Activated B cell treated with CpG ODN at 0.5 μM for 24 hours (primary cell): ENCODE measurements around the gene TMEM120B. TPM values are rescaled to one million over a fixed set of nuclear protein-coding genes. Genes with fewer than 3 reads are reported as not detected.

Experiments used
- ATAC-seq: fragments of 200-7000 bp; cut with Tn5 transposase; one replicate; pipeline ENCODE4 v1.10.0; 2021; ENCODE audit warnings: low read depth, mild to moderate bottlenecking, moderate library complexity
- CTCF ChIA-PET: fragments of 350-600 bp; sonication (Branson Sonifier 250); formaldehyde crosslinking; loops from one replicate; lab custom pipeline; 2021; ENCODE audit warnings: antibody characterized with exemption; lab: Charles Lee
- POLR2A ChIA-PET: fragments of 350-600 bp; sonication (Branson Sonifier 250); formaldehyde crosslinking; loops from one replicate; lab custom pipeline; 2021; ENCODE audit warnings: antibody characterized with exemption; lab: Charles Lee
- DNase-seq: peaks from one replicate; pipeline ENCODE4 v3.0.0; 2022
- H3K27ac Mint-ChIP-seq: one replicate; pipeline ENCODE4 v1.8.0; 2020; ENCODE audit warnings: mixed read lengths
- H3K27me3 Mint-ChIP-seq: one replicate; pipeline ENCODE4 v1.8.0; 2021; ENCODE audit warnings: mixed read lengths
- H3K36me3 Mint-ChIP-seq: one replicate; pipeline ENCODE4 v1.8.0; 2021; ENCODE audit warnings: low read depth, mixed read lengths
- H3K4me1 Mint-ChIP-seq: one replicate; pipeline ENCODE4 v1.8.0; 2021; ENCODE audit warnings: mixed read lengths
- H3K4me3 Mint-ChIP-seq: one replicate; pipeline ENCODE4 v1.8.0; 2020; ENCODE audit warnings: mild to moderate bottlenecking, mixed read lengths
- H3K9me3 Mint-ChIP-seq: one replicate; pipeline ENCODE4 v1.8.0; 2020; ENCODE audit warnings: mixed read lengths
- intact Hi-C: fragments of 100-400 bp; cut with micrococcal nuclease; formaldehyde crosslinking; loops from one replicate; pipeline ENCODE4 v1.15.1; 2024
- total RNA-seq: library from RNA; stranded (reverse); gene quantifications from 2 replicates; pipeline ENCODE4 v1.2.3, GENCODE V29; 2022
- TF ChIP-seq, protein P1 (sequence below): fragments of 200-600 bp; IDR thresholded peaks from one replicate; pipeline ENCODE4 v1.8.0; 2022; ENCODE audit warnings: antibody characterized with exemption, mild to moderate bottlenecking

TMEM120B gene
- total RNA-seq, 1 donor from 2014 or later: 8.3 TPM

DNA sequence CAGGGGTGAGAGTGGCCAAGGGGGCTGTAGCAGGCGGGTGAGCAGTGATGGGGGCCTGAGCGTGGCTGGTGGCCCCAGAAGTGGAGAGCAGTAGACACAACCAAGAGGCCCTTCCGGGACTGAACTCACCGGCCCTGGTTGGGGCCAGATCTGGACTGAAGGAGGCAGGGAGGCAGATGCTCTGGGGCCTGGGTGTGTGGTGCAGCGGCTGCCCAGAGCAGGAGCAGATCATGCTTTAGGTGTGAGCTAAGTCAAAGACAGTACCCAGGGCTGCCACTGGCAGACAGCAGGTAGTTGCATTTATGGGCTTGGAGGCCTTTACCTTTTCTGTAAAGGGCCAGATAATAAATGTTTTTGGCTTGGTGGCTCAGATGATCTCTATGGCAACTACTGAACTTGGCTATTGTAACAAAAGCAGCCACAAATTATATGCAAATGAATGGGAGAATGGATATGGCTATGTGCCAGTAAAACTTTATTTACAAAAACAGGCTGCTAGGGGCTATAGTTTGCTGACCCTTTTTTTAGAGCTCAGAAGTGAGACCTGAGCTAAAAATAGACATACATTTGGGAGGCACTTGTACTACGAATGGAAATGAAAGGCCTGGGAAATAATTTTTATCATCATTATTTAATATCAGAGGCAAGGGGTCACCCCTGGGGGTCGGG, 116.8 kb downstream of the TMEM120B start:
- Mint-ChIP-seq H3K4me1 (no peaks in the 10 kb centered on the region), H3K27me3 (no peaks in the 10 kb centered on the region), H3K27ac (no peak overlapping the region), H3K36me3 (peaks cover 77% of the 10 kb centered on the region), H3K4me3 (no peak overlapping the region), H3K9me3 (no peaks in the 10 kb centered on the region)
- CTCF ChIA-PET: no interaction called here
- DNase-seq: no peak
- TF ChIP-seq, protein P1, sequence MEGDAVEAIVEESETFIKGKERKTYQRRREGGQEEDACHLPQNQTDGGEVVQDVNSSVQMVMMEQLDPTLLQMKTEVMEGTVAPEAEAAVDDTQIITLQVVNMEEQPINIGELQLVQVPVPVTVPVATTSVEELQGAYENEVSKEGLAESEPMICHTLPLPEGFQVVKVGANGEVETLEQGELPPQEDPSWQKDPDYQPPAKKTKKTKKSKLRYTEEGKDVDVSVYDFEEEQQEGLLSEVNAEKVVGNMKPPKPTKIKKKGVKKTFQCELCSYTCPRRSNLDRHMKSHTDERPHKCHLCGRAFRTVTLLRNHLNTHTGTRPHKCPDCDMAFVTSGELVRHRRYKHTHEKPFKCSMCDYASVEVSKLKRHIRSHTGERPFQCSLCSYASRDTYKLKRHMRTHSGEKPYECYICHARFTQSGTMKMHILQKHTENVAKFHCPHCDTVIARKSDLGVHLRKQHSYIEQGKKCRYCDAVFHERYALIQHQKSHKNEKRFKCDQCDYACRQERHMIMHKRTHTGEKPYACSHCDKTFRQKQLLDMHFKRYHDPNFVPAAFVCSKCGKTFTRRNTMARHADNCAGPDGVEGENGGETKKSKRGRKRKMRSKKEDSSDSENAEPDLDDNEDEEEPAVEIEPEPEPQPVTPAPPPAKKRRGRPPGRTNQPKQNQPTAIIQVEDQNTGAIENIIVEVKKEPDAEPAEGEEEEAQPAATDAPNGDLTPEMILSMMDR: no peak
- POLR2A ChIA-PET: no interaction called here
- ATAC-seq: no peak
- intact Hi-C loops: no loop called here

DNA sequence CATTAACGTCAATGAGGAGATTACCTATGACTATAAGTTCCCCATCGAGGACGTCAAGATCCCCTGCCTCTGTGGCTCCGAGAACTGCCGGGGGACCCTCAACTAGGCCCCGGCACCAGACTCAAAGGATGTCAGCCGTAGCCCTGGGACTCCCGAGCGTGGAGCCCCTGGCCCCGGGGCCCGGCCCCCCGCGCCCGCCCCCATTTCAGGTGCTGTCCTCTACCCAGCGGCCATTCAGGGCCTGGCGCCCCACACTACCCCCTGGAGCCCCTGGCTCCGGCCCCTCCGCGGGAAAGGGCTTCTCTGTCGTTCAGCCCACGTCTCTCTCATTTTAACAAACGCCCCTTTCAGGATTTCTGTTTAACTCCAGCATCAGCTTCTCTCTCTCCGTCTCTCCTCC, 117.6 kb downstream of the TMEM120B start:
- no peak overlapping the region for H3K4me3 Mint-ChIP-seq
- H3K27me3 Mint-ChIP-seq: no peaks in the 10 kb centered on the region
- intact Hi-C loops: loop anchor here (10.0 kb wide), 1 partner anchor 395 kb away; the partner anchor contains the start of gene DIABLO
- CTCF ChIA-PET: no interaction called here
- no peaks in the 10 kb centered on the region for H3K4me1 Mint-ChIP-seq
- peaks cover 69% of the 10 kb centered on the region for H3K36me3 Mint-ChIP-seq
- ATAC-seq (no peak), DNase-seq (no peak)
- TF ChIP-seq, protein P1: no peak
- no peak overlapping the region for H3K27ac Mint-ChIP-seq
- no peaks in the 10 kb centered on the region for H3K9me3 Mint-ChIP-seq
- POLR2A ChIA-PET: no interaction called here

DNA sequence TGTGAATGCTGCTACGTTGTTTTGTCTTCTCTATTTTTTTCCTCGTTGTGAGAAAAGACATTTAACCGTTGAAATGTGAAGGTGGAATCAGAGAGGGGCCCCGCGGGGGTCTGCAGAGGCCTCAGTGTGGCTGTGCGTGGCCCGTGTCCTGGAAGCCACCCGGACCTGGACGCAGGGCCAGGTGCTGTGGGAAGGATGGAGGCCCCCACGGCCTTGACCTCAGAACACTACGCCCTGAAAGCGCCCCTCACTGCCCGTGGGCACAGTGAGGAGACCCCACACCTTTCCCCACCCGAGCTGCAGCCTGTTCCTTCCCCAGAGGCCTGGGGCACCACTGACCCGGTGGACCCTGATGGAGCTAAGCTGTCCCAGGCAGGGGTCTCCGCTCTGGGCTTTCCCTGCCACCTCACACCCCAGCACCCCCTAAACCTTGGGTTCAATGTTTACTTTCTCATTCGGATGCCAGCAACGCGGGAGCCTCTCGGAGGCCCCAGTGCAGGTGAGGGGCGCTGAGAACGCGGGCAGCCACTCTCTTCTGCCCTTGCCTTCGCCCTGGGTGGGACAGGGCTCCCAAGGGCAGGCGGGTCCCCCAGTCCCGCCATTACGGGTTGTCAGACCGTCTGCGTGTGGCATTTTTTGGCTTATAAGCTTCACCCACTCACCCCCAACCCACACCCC, 118.2 kb downstream of the TMEM120B start:
- POLR2A ChIA-PET: no interaction called here
- H3K27me3 Mint-ChIP-seq: no peaks in the 10 kb centered on the region
- peaks cover 66% of the 10 kb centered on the region for H3K36me3 Mint-ChIP-seq

More for the DNA sequence above, 118.2 kb downstream of the TMEM120B start:
- no peak overlapping the region for H3K4me3 Mint-ChIP-seq
- no peaks in the 10 kb centered on the region for H3K4me1 Mint-ChIP-seq
- ATAC-seq (no peak), DNase-seq (no peak)
- H3K9me3 Mint-ChIP-seq: no peaks in the 10 kb centered on the region
- no peak overlapping the region for H3K27ac Mint-ChIP-seq
- CTCF ChIA-PET: no interaction called here
- TF ChIP-seq, protein P1: no peak
- intact Hi-C loops: loop anchor here (10.0 kb wide), 1 partner anchor 394 kb away; the partner anchor contains the start of gene DIABLO

Other genes starting within 250 kb of the TMEM120B start
- 197 and 236 TPM in 2 replicates for gene KDM2B, start 131.7 kb upstream of the TMEM120B start, total RNA-seq
- gene ORAI1, start 86.2 kb upstream of the TMEM120B start, total RNA-seq: 85.8 and 86.3 TPM in 2 replicates
- gene MORN3, start 43.1 kb upstream of the TMEM120B start, total RNA-seq: 0.20 and 0.42 TPM in 2 replicates
- gene RHOF, start 80.9 kb downstream of the TMEM120B start, total RNA-seq: 133 and 142 TPM in 2 replicates
- 36.0 and 40.3 TPM in 2 replicates for gene SETD1B, start 91.3 kb downstream of the TMEM120B start, total RNA-seq
- gene HPD, start 146.1 kb downstream of the TMEM120B start, total RNA-seq: not detected in 2 replicates
- 35.9 and 40.2 TPM in 2 replicates for gene PSMD9, start 176.0 kb downstream of the TMEM120B start, total RNA-seq
- gene CFAP251, start 205.8 kb downstream of the TMEM120B start, total RNA-seq: 0.91 and 1.2 TPM in 2 replicates